NCI-H526 treated with DMSO at 0.1 percent for 48 hours (cell line): ENCODE results near the gene SIPA1L3.
"Not testable (repeated sequence)": the region's sequence is repeated elsewhere in the genome, so short reads cannot be mapped to it uniquely, and the experiment has no call there.

Experiments used
- DNase-seq: peaks from one replicate; lab custom pipeline; 2025; lab: John Stamatoyannopoulos, UW

Gene SIPA1L3

GRCh38 chr19:37906869-37907734, at the start of gene SIPA1L3:
Gene SIPA1L3, plus strand, starts transcription at chr19:37907208. Its CDS starts 174,358 bp downstream, at chr19:38081566.
- DNase-seq, result peak; percentile 96

GRCh38 chr19:37864501-37864900, 42.5 kb upstream of the SIPA1L3 start:
- DNase-seq, result no peak

- DNase-seq, result not testable (repeated sequence)
Measured at GRCh38 chr19:37865930-37866329, 41.1 kb upstream of the SIPA1L3 start.

GRCh38 chr19:37867831-37868230, 39.2 kb upstream of the SIPA1L3 start:
- no peak for DNase-seq

GRCh38 chr19:37869766-37870340, 37.2 kb upstream of the SIPA1L3 start:
- no peak for DNase-seq

GRCh38 chr19:37872383-37872782, 34.6 kb upstream of the SIPA1L3 start:
- DNase-seq, result no peak

- DNase-seq, result no peak
Measured at GRCh38 chr19:37874784-37875183, 32.2 kb upstream of the SIPA1L3 start.

GRCh38 chr19:37876032-37876431, 31.0 kb upstream of the SIPA1L3 start:
- no peak for DNase-seq

GRCh38 chr19:37877147-37877546, 29.9 kb upstream of the SIPA1L3 start:
- DNase-seq, result no peak

GRCh38 chr19:37885392-37885791, 21.6 kb upstream of the SIPA1L3 start:
- no peak for DNase-seq

GRCh38 chr19:37886571-37886970, 20.4 kb upstream of the SIPA1L3 start:
- DNase-seq, result no peak

- no peak for DNase-seq
Measured at GRCh38 chr19:37893845-37894575, 13.0 kb upstream of the SIPA1L3 start.

- DNase-seq, result no peak
Measured at GRCh38 chr19:37896180-37896579, 10.8 kb upstream of the SIPA1L3 start.

GRCh38 chr19:37899453-37899852, 7.6 kb upstream of the SIPA1L3 start:
- no peak for DNase-seq

- no peak for DNase-seq
Measured at GRCh38 chr19:37899966-37900365, 7.0 kb upstream of the SIPA1L3 start.

- peak; percentile 63 for DNase-seq
Measured at GRCh38 chr19:37902668-37903067, 4.3 kb upstream of the SIPA1L3 start.

GRCh38 chr19:37903096-37903495, 3.9 kb upstream of the SIPA1L3 start:
- DNase-seq, result no peak

- DNase-seq, result peak; percentile 90
Measured at GRCh38 chr19:37905946-37906868, 801 bp upstream of the SIPA1L3 start, which contains the start of gene WDR87. Gene WDR87, minus strand, starts transcription at chr19:37906594. Its CDS starts 8,355 bp downstream, at chr19:37898239.

GRCh38 chr19:37907735-37908455, 887 bp downstream of the SIPA1L3 start:
- DNase-seq, result no peak

- DNase-seq, result no peak
Measured at GRCh38 chr19:37909661-37910199, 2.7 kb downstream of the SIPA1L3 start.

- peak; percentile 71 for DNase-seq
Measured at GRCh38 chr19:37914908-37915307, 7.9 kb downstream of the SIPA1L3 start.
